C4-2B (cell line): ENCODE results near the gene BTD.

Source experiments
- CTCF ChIP-seq: fragments of 450-650 bp; conservative IDR thresholded peaks from 2 replicates; pipeline ENCODE4 v1.5.1; 2017; ENCODE audit warnings: mild to moderate bottlenecking
- ZFX ChIP-seq: fragments of 450-650 bp; IDR thresholded peaks from 2 replicates; pipeline ENCODE4 v1.6.1; 2017

DNA sequence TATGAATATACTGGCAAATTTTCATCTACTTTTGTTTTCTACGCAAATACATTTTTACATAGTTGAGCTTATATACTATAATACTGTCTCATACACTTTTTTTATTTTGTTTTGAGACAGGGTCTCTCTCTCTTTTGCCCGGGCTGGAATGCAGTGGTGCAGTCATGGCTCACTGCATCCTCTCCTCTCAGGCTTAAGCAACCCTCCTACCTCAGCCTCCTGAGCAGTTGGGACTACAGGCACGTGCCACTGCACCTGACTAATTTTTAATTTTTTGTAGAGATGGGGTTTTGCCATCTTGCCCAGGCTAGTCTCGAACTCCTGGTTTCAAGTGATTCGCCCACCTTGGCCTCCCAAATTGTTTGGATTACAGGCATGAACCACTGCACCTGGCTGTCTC is 26.1 kb upstream of the BTD start:
- TF ChIP-seq CTCF (no peak), ZFX (no peak)
